ENCODE measurements around the gene SLC30A10.
"Not testable (repeated sequence)": the region's sequence is repeated elsewhere in the genome, so short reads cannot be mapped to it uniquely, and the experiment has no call there.

The SLC30A10 gene

GRCh38 chr1:219954736-219955421 lies 26.5 kb upstream of the SLC30A10 start:
- no peaks in the 10 kb centered on the region for H3K79me2 ChIP-seq (ENCODE audit: low read length)
- no peak overlapping the region for H3K9ac ChIP-seq (ENCODE audit: low read length)
- H3K4me2 ChIP-seq (ENCODE audit: low read depth, low read length): no peak overlapping the region
- no peak overlapping the region for H3K4me3 ChIP-seq (ENCODE audit: low read length)
- DNase-seq: no peak
- H3K27ac ChIP-seq (ENCODE audit: low read length): no peak overlapping the region
- H3F3A ChIP-seq (ENCODE audit: insufficient read depth, low read length): no peaks in the 10 kb centered on the region
- no peaks in the 10 kb centered on the region for H4K20me1 ChIP-seq (ENCODE audit: insufficient read depth, low read length)
- peaks cover 3% of the 10 kb centered on the region; the same call in 1 of the 2 replicates for H3K4me1 ChIP-seq (ENCODE audit: low read length)
- no peaks in the 10 kb centered on the region for H3K27me3 ChIP-seq (replicated peaks; ENCODE audit: insufficient read depth, low read length)
- TF ChIP-seq CTCF (IDR thresholded peaks at IDR 0.05; ENCODE audit: low read length) (no peak), EZH2 (optimal IDR thresholded peaks at IDR 0.05; ENCODE audit: low read depth, low read length) (no peak), EZH2phosphoT487 (IDR thresholded peaks at IDR 0.05; ENCODE audit: low read length) (no peak)
- H3K9me3 ChIP-seq (replicated peaks; ENCODE audit: insufficient read depth, low read length): no peaks in the 10 kb centered on the region
- H2AFZ ChIP-seq (ENCODE audit: low read length): no peak overlapping the region
- no peaks in the 10 kb centered on the region for H3K36me3 ChIP-seq (replicated peaks; ENCODE audit: insufficient read depth, low read length)
- no peaks in the 10 kb centered on the region for H3K9me2 ChIP-seq (replicated peaks; ENCODE audit: insufficient read depth, low read length)

DNA sequence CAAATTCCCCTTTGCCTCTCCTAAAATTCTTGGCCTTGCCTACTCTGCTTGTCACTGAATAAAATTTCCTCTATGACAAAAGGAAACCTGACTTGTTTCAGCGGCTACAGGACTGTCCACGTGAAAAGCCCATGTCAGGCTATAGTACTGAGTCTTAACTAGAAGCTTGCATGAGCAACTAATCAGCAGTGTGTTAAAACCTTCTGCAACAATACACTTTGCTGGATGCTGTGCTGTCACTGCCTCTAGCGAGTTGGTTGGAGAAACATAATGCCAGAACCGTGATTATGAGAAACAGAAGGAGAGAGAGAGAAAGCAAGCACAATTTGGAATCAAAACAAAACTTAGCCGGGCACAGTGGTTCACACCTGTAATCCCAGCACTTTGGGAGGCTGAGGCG lies 25.7 kb upstream of the SLC30A10 start:
- Histone ChIP-seq H3K4me3 (ENCODE audit: low read length) (no peak overlapping the region), H2AFZ (ENCODE audit: low read length) (no peak overlapping the region)
- TF ChIP-seq EZH2phosphoT487 (IDR thresholded peaks at IDR 0.05; ENCODE audit: low read length) (no peak), CTCF (IDR thresholded peaks at IDR 0.05; ENCODE audit: low read length) (no peak), EZH2 (optimal IDR thresholded peaks at IDR 0.05; ENCODE audit: low read depth, low read length) (no peak)

DNA sequence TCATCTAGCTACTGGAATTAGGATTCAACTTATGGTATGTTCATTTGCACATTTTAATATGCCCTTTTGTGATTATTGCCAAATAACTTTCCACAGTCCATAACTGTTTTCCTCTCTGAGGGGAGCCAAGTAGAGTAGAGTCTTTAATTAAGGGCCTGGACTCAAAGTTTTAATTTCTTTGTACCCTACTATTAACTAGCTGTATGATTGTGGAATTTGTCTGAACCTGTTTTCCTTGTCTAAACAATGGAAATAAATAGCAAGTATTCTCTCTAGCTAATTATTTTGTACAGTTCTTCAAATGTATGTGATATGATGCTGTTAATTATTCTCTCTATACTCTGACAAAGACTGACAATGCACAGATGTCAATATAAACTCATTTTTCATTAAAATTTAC lies 24.0 kb upstream of the SLC30A10 start:
- no peaks in the 10 kb centered on the region for H3K79me2 ChIP-seq (ENCODE audit: low read length)
- H3K4me2 ChIP-seq (ENCODE audit: low read depth, low read length): no peak overlapping the region
- no peaks in the 10 kb centered on the region for H3K36me3 ChIP-seq (replicated peaks; ENCODE audit: insufficient read depth, low read length)
- no peaks in the 10 kb centered on the region for H4K20me1 ChIP-seq (ENCODE audit: insufficient read depth, low read length)
- no peak for DNase-seq
- H3K9me2 ChIP-seq (replicated peaks; ENCODE audit: insufficient read depth, low read length): no peaks in the 10 kb centered on the region
- TF ChIP-seq EZH2phosphoT487 (IDR thresholded peaks at IDR 0.05; ENCODE audit: low read length) (no peak), EZH2 (optimal IDR thresholded peaks at IDR 0.05; ENCODE audit: low read depth, low read length) (no peak), CTCF (IDR thresholded peaks at IDR 0.05; ENCODE audit: low read length) (no peak)
- H3K27ac ChIP-seq (ENCODE audit: low read length): no peak overlapping the region
- no peak overlapping the region for H3K4me3 ChIP-seq (ENCODE audit: low read length)
- no peak overlapping the region for H2AFZ ChIP-seq (ENCODE audit: low read length)
- H3K27me3 ChIP-seq (replicated peaks; ENCODE audit: insufficient read depth, low read length): no peaks in the 10 kb centered on the region
- no peak overlapping the region for H3K9ac ChIP-seq (ENCODE audit: low read length)
- H3K9me3 ChIP-seq (replicated peaks; ENCODE audit: insufficient read depth, low read length): no peaks in the 10 kb centered on the region
- no peaks in the 10 kb centered on the region for H3F3A ChIP-seq (ENCODE audit: insufficient read depth, low read length)
- H3K4me1 ChIP-seq (ENCODE audit: low read length): no peaks in the 10 kb centered on the region

More for the DNA sequence above, 25.7 kb upstream of the SLC30A10 start:
- Histone ChIP-seq H3K27me3 (replicated peaks; ENCODE audit: insufficient read depth, low read length) (no peaks in the 10 kb centered on the region), H3K4me1 (ENCODE audit: low read length) (no peaks in the 10 kb centered on the region), H4K20me1 (ENCODE audit: insufficient read depth, low read length) (no peaks in the 10 kb centered on the region), H3K9me2 (replicated peaks; ENCODE audit: insufficient read depth, low read length) (no peaks in the 10 kb centered on the region), H3K36me3 (replicated peaks; ENCODE audit: insufficient read depth, low read length) (no peaks in the 10 kb centered on the region), H3K27ac (ENCODE audit: low read length) (no peak overlapping the region), H3F3A (ENCODE audit: insufficient read depth, low read length) (no peaks in the 10 kb centered on the region), H3K9me3 (replicated peaks; ENCODE audit: insufficient read depth, low read length) (no peaks in the 10 kb centered on the region), H3K79me2 (ENCODE audit: low read length) (no peaks in the 10 kb centered on the region), H3K4me2 (ENCODE audit: low read depth, low read length) (no peak overlapping the region), H3K9ac (ENCODE audit: low read length) (no peak overlapping the region)
- no peak for DNase-seq

DNA sequence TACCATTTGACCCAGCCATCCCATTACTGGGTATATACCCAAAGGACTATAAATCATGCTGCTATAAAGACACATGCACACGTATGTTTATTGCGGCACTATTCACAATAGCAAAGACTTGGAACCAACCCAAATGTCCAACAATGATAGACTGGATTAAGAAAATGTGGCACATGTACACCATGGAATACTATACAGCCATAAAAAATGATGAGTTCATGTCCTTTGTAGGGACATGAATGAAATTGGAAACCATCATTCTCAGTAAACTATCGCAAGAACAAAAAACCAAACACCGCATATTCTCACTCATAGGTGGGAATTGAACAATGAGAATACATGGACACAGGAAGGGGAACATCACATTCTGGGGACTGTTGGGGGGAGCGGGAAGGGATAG lies 20.9 kb upstream of the SLC30A10 start:
- not testable (repeated sequence) for DNase-seq; H3K4me2 ChIP-seq (ENCODE audit: low read depth, low read length); H3K79me2 ChIP-seq (ENCODE audit: low read length); H2AFZ ChIP-seq (ENCODE audit: low read length); H3K27me3 ChIP-seq (replicated peaks; ENCODE audit: insufficient read depth, low read length); H3K27ac ChIP-seq (ENCODE audit: low read length); H3K9me3 ChIP-seq (replicated peaks; ENCODE audit: insufficient read depth, low read length); H3F3A ChIP-seq (ENCODE audit: insufficient read depth, low read length); H3K4me3 ChIP-seq (ENCODE audit: low read length); H4K20me1 ChIP-seq (ENCODE audit: insufficient read depth, low read length); H3K9me2 ChIP-seq (replicated peaks; ENCODE audit: insufficient read depth, low read length); H3K4me1 ChIP-seq (ENCODE audit: low read length); H3K36me3 ChIP-seq (replicated peaks; ENCODE audit: insufficient read depth, low read length); H3K9ac ChIP-seq (ENCODE audit: low read length)

DNA sequence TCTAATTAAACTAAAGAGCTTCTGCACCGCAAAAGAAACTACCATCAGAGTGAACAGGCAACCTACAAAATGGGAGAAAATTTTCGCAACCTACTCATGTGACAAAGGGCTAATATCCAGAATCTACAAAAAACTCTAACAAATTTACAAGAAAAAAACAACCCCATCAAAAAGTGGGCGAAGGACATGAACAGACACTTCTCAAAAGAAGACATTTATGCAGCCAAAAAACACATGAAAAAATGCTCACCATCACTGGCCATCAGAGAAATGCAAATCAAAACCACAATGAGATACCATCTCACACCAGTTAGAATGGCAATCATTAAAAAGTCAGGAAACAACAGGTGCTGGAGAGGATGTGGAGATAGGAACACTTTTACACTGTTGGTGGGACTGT lies 20.4 kb upstream of the SLC30A10 start:
- H3K27me3 ChIP-seq (replicated peaks; ENCODE audit: insufficient read depth, low read length); H3K36me3 ChIP-seq (replicated peaks; ENCODE audit: insufficient read depth, low read length); DNase-seq; H3K9ac ChIP-seq (ENCODE audit: low read length); H4K20me1 ChIP-seq (ENCODE audit: insufficient read depth, low read length); H2AFZ ChIP-seq (ENCODE audit: low read length); H3K27ac ChIP-seq (ENCODE audit: low read length); H3K9me3 ChIP-seq (replicated peaks; ENCODE audit: insufficient read depth, low read length); H3F3A ChIP-seq (ENCODE audit: insufficient read depth, low read length); H3K79me2 ChIP-seq (ENCODE audit: low read length); H3K4me3 ChIP-seq (ENCODE audit: low read length); H3K4me1 ChIP-seq (ENCODE audit: low read length); H3K4me2 ChIP-seq (ENCODE audit: low read depth, low read length); H3K9me2 ChIP-seq (replicated peaks; ENCODE audit: insufficient read depth, low read length): not testable (repeated sequence)

Measured in MM.1S (cell line).